Heart right ventricle (tissue), 16 donors: ENCODE data around the gene INPP5A. TPM values are rescaled to one million over a fixed set of nuclear protein-coding genes. Genes with fewer than 3 reads are reported as not detected.

ENCODE experiments used
- ATAC-seq, 8 donors: fragments of 200-7000 bp; cut with Tn5 transposase; one replicate each; pipeline ENCODE4 v1.9.1; 2020; ENCODE audit warnings: mild to moderate bottlenecking in 8 of 8, moderate library complexity in 8 of 8, moderate number of reproducible peaks in 1 of 8
- DNase-seq, 2 donors: peaks; one replicate each; pipeline ENCODE4 v3.0.0-alpha.2; 2020
- H3K27ac ChIP-seq, 10 donors: fragments of 200-600 bp; sonication (generic) in 2 of 10; one replicate each; pipeline versions ENCODE4 v1.5.0 to v1.8.0; 2020 to 2022; ENCODE audit warnings: mild to moderate bottlenecking in 3 of 10
- H3K27me3 ChIP-seq, 7 donors: fragments of 200-600 bp; one replicate each; pipeline ENCODE4 v1.8.0; 2021 to 2022; ENCODE audit warnings: mild to moderate bottlenecking in 2 of 7
- H3K36me3 ChIP-seq, 9 donors: fragments of 200-600 bp; sonication (generic) in 1 of 9; one replicate each; pipeline versions ENCODE4 v1.5.0 to v1.8.0; 2020 to 2022; ENCODE audit warnings: mild to moderate bottlenecking in 2 of 9
- H3K4me1 ChIP-seq, 9 donors: fragments of 200-600 bp; sonication (generic) in 1 of 9; one replicate each; pipeline versions ENCODE4 v1.5.0 to v1.8.0; 2020 to 2022; ENCODE audit warnings: mild to moderate bottlenecking in 4 of 9
- H3K4me3 ChIP-seq, 10 donors: fragments of 200-600 bp; sonication (generic) in 2 of 10; one replicate each; pipeline versions ENCODE4 v1.5.0 to v1.8.0; 2020 to 2022; ENCODE audit warnings: mild to moderate bottlenecking in 7 of 10, moderate library complexity in 2 of 10
- H3K9me3 ChIP-seq, 11 donors: fragments of 200-600 bp in 10 of 11; sonication (generic) in 2 of 11; one replicate each; pipeline versions ENCODE4 v1.5.0 to v1.8.0; 2013 to 2022; ENCODE audit warnings: mild to moderate bottlenecking in 2 of 11, control low read depth in 1 of 11, moderate library complexity in 1 of 11
- CTCF ChIP-seq, 9 donors: fragments of 200-600 bp; sonication (generic) in 2 of 9; IDR thresholded peaks; one replicate each; pipeline versions ENCODE4 v1.5.0 to v1.8.0; 2021 to 2022; ENCODE audit warnings: antibody characterized with exemption in 9 of 9, mild to moderate bottlenecking in 5 of 9, moderate library complexity in 1 of 9
- WGBS, 2 donors: extraction: QIAGEN DNeasy Blood & Tissue Kit; methylation state at CpG; one replicate each; pipeline ENCODE4 v1.1.7; 2013; ENCODE audit warnings: inconsistent platforms in 1 of 2; 5-methylcytosine and 5-hydroxymethylcytosine counted together
- intact Hi-C, 10 donors: fragments of 100-400 bp; cut with DNase I; formaldehyde crosslinking; loops; one replicate each; pipeline versions ENCODE4 v1.11.1 to v1.14.2; 2022
- polyA plus RNA-seq, 2 donors: library from polyadenylated mRNA; stranded (reverse); fragments of 200-250 nt; gene quantifications; one replicate each; pipeline ENCODE4 v1.2.3, GENCODE V29; 2013
- total RNA-seq, 10 donors: library from RNA; stranded (reverse); fragmentation: NEBNext Ultra II Directional in 3 of 10; extraction: Animal tissue kit (Norgen Biotek cat#: 25700) in 3 of 10; gene quantifications; one replicate each; pipeline versions ENCODE4 v1.2.1 to v1.2.4, GENCODE V29; 2021 to 2023
- donor health status: Arrhythmogenic right ventricular cardiomyopathy.
- donor health status: ischemic (EF 13 %, LVEDD 7.1; RV severe dilation, severe dysfunction).
- donor health status: healthy with polysubstance abuse.
- donor health status: DM: no; HTN: yes; CAD: no.
- donor health status: DM: no; HTN: no; CAD: no.
- donor health status: ischemic (EF 25% LVEDD 6.9; RV normal size, moderate dysfunction).
- donor health status: ischemic (EF 25% LVEDD 5.7; RV mildly dilated, moderate dysfunction).
- donor health status: healthy.
- donor health status: DM: yes; HTN: yes; CAD: no.
- donor health status: Ischemic cardiomyopathy.
- donor health status: ischemic (EF 35%, LVEDD 5.7; RV mildly dilated, moderate dysfunction).
- donor health status: nonischemic (EF 11% LVEDD 7.7; RV severe dilation, severe dysfunction).
- donor health status: DM: yes; HTN: yes; CAD: no.
- donor health status: PGD.
- donor health status: ischemic (EF 29% LVEDD 5.4; RV normal size, mild dysfunction).
- donor health status: nonischemic (EF 23%, LVEDD 6.1; RV moderate dilation, normal function).

The INPP5A gene
- total and polyA plus RNA-seq, 12 donors = 30.4 to 122 (median 106) TPM

- Histone ChIP-seq H3K27me3 (no peaks in the 10 kb centered on the region), H3K27ac (peak overlapping the region; percentile 64 to 91 (median 80)), H3K4me1 (peaks cover 56 to 100% (median 94%) of the 10 kb centered on the region in 9 donors), H3K36me3 (no peaks in the 10 kb centered on the region), H3K4me3 (peak overlapping the region in 8 of 10 donors; percentile 17 to 29 (median 24)), H3K9me3 (peaks cover 0 to 6% (median 0%) of the 10 kb centered on the region in 11 donors)
- DNase-seq = peak; percentile 61 to 84
- 29 to 39% methylated on average over 25 of the region's 25 CpGs for WGBS, 2 donors
- ATAC-seq = peak; percentile 47 to 83 (median 75)
- no peak for TF ChIP-seq CTCF (IDR thresholded peaks at IDR 0.05)
- intact Hi-C loops = loop anchor here in 5 of 10 donors (1.0 to 5.0 kb wide), 5 partner anchors 42 to 71 kb away; partner anchors contain the start of gene INPP5A (in 4 of the 5)
Measured at GRCh38 chr10:132588301-132589013, 50.9 kb downstream of the INPP5A start.

- WGBS, 2 donors = 58 to 83% methylated on average over 14 of the region's 14 CpGs
- ATAC-seq (peak in 3 of 8 donors; percentile 1 to 31 (median 12)), DNase-seq (no peak)
- Histone ChIP-seq H3K27ac (peak overlapping the region; percentile 64 to 91 (median 80)), H3K4me1 (peaks cover 58 to 100% (median 90%) of the 10 kb centered on the region in 9 donors), H3K36me3 (no peaks in the 10 kb centered on the region), H3K4me3 (peak overlapping the region in 3 of 10 donors; percentile 19 to 28 (median 25)), H3K9me3 (peaks cover 0 to 6% (median 0%) of the 10 kb centered on the region in 11 donors), H3K27me3 (no peaks in the 10 kb centered on the region)
- intact Hi-C loops = loop anchor here in 5 of 10 donors (2.0 to 5.0 kb wide), 4 partner anchors 42 to 72 kb away; partner anchors contain the start of gene INPP5A (in 3 of the 5)
- peak in 1 of 9 donors; percentile 9 for TF ChIP-seq CTCF (IDR thresholded peaks at IDR 0.05)
Measured at GRCh38 chr10:132589015-132589414, 51.4 kb downstream of the INPP5A start.

- Histone ChIP-seq H3K27ac (peak overlapping the region in 9 of 10 donors; percentile 64 to 91 (median 81)), H3K9me3 (peaks cover 0 to 6% (median 0%) of the 10 kb centered on the region in 11 donors), H3K36me3 (no peaks in the 10 kb centered on the region), H3K4me3 (no peak overlapping the region), H3K4me1 (peaks cover 58 to 100% (median 90%) of the 10 kb centered on the region in 9 donors), H3K27me3 (no peaks in the 10 kb centered on the region)
- DNase-seq (no peak), ATAC-seq (peak in 1 of 8 donors; percentile 30)
- 91 to 92% methylated on average over 16 of the region's 16 CpGs for WGBS, 2 donors
- TF ChIP-seq CTCF (IDR thresholded peaks at IDR 0.05) = no peak
- intact Hi-C loops = loop anchor here in 6 of 10 donors (2.0 to 5.0 kb wide), 5 partner anchors 38 to 72 kb away; partner anchors contain the start of gene INPP5A (in 3 of the 6)
Measured at GRCh38 chr10:132589681-132590080, 52.1 kb downstream of the INPP5A start.

- Histone ChIP-seq H3K27me3 (no peaks in the 10 kb centered on the region), H3K36me3 (no peaks in the 10 kb centered on the region), H3K9me3 (peaks cover 0 to 6% (median 0%) of the 10 kb centered on the region in 11 donors), H3K27ac (peak overlapping the region in 8 of 10 donors; percentile 58 to 91 (median 82)), H3K4me3 (no peak overlapping the region), H3K4me1 (peaks cover 58 to 100% (median 90%) of the 10 kb centered on the region in 9 donors)
- DNase-seq = no peak
- intact Hi-C loops = loop anchor here in 3 of 10 donors (5.0 kb wide), 2 partner anchors 37 to 42 kb away; no protein-coding TSS in a partner anchor
- WGBS, 2 donors = 95 to 96% methylated on average over 33 of the region's 33 CpGs
- ATAC-seq = peak in 1 of 8 donors; percentile 18
- TF ChIP-seq CTCF (IDR thresholded peaks at IDR 0.05) = no peak
Measured at GRCh38 chr10:132590094-132590751, 52.6 kb downstream of the INPP5A start.
